ENCODE data around the gene MARCHF4.

The MARCHF4 gene

DNA sequence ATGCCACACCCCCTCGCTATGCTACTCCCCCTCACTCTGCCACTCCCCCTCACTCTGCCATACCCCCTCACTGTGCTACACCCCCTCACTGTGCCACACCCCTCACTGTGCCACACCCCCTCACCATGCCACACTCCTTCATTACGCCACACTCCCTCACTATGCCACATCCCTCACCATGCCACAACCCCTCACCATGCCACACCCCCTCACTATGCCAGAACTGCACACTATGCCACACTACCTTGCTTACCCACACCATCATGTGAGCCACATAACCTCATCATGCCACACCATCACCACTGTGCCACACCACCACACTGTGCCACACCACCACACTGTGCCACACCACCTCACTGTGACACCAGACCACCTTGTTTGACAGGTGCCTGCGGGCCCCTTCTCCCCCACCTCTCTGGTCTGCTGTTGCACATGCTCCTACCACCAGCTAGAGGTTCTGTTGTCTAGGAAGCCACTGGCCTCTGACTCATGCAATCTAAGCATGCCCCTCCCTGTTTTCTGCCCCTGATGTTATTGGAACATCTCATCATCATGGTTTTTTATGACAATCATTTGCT lies 22.0 kb downstream of the MARCHF4 start:
- DNase-seq (ENCODE audit: low spot score), result no peak

DNA sequence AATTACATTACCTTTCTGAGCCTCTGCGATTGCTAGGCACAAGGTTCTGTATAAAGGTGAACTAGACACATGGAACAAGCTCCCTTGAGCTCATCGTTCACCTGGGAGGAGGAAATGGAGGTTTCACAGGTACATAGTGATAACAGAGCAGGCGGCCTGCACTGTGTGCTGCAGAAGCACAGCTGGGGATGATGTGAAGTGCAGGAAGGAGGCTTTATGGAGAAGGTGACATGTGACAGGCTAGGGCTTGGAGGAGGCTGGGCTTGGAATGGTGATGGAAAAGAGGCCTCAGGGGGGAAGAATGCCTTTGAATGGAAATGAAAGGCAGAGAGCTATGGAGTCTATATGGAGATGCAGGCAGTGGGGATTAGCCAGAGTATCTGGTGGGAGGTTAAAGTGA lies 22.9 kb downstream of the MARCHF4 start:
- no peak for DNase-seq (ENCODE audit: low spot score)

DNA sequence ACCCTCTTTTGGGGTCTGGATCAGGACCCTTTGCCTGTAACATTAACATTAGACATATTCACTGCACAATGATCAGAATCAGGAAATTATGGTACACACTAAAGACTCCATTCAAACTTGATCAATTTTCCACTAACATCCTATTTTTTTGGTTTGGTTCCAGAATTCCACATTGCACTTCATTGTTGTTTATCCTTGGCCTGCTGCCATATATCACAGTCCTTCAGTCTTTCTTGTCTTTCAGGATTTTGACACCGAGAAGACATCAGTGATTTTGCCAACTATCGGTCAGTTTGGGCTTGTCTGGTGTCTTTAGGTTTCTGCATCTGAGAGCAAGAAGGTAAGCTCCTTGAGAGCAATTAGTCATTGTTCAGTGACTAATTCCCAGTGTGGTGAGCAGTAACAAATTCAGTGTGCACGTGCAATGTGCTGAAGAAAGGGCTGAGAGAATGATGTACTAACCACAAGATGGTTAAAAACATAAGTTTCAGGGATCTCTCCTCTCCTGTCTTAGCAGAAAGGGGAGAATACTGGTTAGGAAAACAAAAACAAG lies 23.5 kb downstream of the MARCHF4 start:
- DNase-seq (ENCODE audit: low spot score), result no peak

DNA sequence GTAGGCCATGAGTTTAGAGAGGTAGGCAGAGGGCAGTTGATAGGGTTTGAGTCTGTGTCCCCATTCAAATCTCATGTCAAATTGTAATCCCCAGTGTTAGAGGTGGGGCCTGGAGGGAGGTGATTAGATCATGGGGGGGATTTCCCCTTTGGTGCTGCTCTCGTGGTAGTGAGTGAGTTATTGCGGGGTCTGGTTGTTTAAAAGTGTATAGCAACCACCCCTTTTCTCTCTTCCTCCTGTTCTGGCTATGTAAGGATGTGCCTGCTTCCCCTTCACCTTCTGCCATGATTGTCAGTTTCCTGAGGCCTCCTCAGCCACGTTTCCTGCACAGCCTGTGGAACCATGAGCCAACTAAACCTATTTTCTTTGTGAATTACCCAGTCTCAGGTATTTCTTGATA lies 25.5 kb downstream of the MARCHF4 start:
- no peak for DNase-seq (ENCODE audit: low spot score)

DNA sequence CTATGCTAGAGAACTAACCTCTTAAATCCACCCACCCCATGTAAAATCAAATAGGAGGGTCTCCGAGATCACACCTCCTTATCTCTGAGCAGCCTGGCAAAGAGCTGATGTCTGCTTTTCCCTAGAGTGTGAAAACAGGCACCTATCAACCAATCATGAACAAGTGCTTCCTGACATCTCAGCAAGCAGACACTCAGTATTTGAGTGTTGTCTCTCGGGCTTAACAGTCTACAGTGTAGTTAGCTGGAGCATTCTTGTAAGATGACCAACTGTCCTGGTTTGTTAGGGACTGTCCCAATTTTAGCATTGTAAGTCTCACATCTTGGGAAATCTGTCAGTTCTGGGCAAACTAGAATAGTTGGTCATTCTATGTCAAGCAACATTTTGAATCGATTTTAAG lies 26.4 kb downstream of the MARCHF4 start:
- DNase-seq (ENCODE audit: low spot score), result no peak

DNA sequence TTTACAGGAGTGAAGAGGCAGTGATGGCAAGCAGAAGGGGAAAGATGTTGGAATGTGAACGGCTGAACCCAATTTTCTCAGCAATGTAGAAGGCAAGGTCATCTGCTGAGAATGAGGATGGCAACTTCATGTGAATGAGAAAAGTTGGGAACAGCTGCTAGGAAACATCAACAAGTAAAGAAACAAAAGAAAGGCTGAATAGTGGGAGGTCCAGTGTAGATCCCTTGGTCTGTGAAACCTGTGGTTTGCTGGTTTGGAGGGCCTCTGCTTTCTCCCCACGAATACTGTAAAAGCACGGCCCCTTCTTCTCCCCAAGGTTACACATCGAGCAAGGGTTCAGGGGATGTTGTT lies 27.4 kb downstream of the MARCHF4 start:
- no peak for DNase-seq (ENCODE audit: low spot score)

DNA sequence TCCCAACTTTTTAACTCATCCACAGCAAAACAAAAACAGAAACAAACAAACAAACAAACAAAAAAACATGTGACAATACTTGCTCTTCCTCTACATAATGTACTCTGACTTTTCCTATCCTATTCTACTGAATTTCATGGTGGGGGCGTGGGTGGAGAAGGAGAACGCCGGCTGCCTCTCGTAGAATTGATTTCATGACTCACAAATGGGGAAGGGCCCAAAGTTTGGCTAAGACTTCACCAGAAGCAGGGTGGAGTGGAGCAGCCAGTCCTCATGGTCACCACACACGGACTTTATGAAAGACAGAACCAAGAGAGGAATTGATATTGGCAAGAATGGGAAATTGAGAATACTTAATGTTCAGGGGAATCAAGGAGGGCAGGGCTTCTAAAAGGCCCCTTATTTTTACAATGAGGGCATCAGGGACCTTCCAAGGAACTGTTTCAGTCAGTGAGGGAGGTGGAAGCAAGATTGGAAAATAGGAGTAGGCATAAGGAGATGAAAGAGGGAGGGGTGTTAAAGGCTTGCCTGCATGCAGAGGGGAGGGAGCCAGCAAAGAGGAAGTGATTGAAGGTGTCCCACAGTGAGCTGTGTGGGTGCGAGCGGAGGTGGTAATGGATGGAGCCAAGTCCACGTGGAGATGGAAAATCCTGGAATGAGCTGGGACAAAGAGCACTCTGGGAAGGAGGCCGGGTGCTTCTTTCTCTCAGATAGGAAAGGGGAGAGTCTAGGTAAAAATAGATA lies 27.9 kb downstream of the MARCHF4 start:
- no peak for DNase-seq (ENCODE audit: low spot score)

DNA sequence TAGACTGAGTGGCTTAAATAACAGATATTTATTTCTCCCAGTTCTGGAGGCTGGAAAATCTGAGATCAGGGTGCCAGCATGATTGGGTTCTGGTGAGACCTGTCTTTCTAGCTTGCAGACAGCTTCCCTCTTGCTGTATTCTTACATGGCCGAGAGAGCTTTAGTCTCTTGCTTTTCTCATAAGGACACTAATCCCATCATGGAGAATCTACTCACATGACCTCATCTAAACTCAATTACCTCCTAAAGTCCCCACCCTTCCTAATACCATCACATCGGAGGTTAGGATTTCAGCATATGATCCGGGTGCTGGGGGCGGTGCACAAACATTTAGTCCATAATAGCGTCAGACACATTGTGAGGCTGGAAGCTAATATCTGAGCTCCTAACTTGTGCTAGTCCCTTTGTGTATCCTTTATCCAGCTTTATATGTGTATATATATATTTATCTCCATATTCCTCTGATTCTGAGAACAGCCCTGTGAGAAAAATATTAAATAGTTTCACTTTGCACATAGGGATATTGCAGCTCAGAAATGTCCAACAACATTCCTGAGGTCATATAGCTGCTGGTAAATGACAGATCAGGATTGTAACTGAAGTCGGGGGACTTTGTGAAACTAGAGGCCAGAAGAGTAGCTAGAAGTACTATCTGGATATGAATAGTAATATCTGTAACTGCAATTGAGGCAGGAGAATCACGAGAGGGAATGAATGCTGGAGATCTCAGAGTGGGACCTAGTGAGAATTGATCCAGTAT lies 28.9 kb downstream of the MARCHF4 start:
- no peak for DNase-seq (ENCODE audit: low spot score)

DNA sequence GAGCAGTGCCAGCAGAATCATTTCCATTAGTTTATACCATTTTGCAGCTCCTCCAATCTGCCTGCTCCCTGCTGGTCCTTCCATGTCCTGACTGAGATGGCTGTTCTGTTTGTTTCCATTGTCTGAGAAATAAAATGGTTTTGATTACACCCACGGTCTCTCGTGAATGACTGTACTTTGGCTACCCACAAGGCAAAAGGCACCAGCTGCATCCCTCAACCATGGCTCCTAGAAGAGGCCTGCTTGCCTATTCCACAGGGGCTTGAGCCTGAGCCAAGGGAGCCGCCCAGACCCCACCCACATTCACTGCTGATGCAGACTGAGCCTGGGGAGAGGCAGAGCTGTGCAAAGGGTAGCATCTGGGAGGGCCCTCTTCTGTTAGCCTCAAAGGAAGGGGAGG lies 31.2 kb downstream of the MARCHF4 start:
- no peak for DNase-seq (ENCODE audit: low spot score)

DNA sequence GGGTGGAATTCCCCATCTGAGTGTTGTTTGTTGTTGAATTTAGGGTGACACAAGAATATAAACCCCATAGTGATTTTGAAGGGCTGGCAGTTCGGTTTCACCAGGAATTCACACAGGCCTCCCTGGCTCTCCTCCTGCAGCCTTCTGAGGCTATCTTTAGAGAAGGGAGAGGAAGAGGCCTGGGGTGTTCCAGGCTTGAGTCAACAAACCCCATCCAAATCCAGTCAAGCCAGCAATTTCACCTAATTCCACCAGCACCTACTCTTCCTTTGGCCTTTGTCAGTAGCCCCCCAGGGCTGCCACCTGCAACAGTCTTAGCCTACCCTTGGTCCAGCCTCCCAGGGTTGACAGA lies 32.0 kb downstream of the MARCHF4 start:
- no peak for DNase-seq (ENCODE audit: low spot score)

DNA sequence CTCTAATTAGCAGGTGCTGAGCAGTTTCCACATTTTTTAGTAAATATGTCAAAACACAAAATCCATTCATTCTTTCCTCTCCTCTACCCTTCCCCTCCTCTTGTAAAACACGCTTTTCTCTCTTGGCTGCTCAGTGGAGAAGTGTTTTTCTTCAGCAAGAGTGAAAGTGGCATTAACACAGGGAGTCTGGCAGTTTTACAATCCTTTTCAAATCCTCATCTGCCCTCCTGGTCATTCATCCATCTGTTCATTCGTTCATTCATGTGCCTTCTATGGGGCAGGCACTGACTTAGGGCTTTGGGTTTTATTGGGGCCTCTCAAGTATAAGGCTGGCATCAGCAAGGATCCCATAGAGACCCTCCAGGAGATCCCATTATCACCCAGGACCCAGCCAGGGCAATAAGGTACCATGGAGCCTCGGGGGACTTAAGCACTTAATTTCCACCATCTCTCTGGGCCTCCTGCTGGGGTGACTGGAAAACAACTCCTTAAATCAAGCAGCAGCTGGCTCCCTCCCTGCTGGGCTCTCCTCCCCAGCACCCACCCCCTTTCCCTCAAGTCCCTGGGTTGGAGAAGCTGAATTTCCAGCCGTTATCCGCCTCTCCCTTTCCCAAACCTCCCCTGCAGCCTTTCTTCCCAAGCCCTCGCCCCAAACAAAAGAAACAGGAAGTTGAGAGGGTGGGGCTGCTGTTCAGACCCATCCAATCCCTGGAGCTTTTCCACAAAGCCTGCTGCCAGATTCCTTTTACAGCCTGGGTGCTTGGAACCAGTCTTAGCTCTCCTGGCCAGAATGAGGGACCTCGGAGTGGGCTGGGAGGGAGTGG lies 32.6 kb downstream of the MARCHF4 start:
- peak; percentile 75 for DNase-seq (ENCODE audit: low spot score)

DNA sequence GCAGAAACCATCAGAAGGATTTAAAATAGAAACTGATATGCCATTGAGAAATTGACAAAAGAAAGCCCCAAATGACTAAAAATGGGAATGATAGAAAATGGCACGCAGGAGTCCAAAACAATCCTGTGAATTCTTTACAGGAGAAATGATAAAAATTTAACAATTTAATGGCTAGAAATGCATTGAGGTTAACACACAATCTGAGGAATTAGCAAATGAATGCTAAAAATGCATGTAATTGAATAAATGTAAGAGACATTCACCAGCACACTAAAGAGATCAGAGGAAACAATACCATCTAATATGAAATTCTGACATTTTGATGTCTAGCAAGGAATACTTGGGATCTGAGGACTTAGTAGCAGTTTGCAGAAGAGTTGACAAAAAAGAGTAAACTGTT lies 37.0 kb downstream of the MARCHF4 start:
- DNase-seq (ENCODE audit: low spot score), result no peak

DNA sequence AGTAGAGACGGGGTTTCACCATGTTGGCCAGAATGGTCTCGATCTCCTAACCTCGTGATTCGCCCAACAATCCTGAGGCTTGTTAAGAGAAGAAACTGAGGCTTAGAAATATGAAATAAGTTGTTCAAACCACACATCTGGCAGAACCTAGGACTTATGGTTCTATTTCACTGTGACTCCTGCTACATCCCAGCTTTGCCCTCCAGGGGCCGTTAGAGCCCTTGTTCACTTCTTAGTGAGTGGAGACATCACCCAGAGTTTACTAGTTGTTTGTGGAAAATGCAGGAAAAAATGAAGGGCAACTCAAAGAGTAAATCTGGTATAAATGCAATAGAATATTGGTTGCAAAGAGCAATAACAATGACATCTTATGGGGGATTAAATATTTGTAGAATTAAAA lies 43.9 kb downstream of the MARCHF4 start:
- no peak for DNase-seq (ENCODE audit: low spot score)

DNA sequence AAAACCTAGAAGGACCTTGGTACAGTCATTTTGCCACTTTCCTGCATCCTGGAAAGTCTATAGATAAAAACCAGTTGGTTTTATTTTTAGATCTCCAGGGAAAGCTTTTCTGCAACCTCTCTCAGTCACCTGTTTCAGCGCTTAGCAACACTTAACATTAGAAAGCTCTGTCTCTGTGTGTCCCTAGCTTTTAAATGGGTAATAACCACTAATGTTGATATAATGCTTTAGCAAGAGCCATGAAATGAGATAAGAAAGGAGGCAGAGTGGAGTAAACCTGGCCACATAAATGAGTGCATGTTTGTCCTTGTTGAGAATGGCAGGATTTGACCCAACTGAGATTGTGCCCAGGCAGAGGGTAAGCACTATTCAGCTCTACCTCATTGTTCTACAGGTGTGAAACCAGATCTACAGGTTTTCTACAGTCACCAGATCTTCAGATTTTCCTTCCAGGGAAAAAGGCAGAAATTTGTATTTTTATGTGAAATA lies 44.8 kb downstream of the MARCHF4 start:
- no peak for DNase-seq (ENCODE audit: low spot score)

All from AG08396 (cell line).